HL-60 (cell line): Measurements from ENCODE around the gene MARCHF3.
A peak's percentile ranks its signal among the peaks of the same experiment; 100 is the strongest.

Source experiments
- DNase-seq, 2 experiments: peaks; one replicate each; pipeline ENCODE4 v3.0.0-alpha.2; 2010 to 2020; ENCODE audit warnings: low read depth in 1 of 2, low spot score in 1 of 2
- H3K27ac ChIP-seq: fragments of 250-450 bp; sonication (Bioruptor Pico); replicated peaks from 2 replicates; pipeline ENCODE4 v1.5.1; 2020; ENCODE audit warnings: mild to moderate bottlenecking, moderate library complexity
- H3K27me3 ChIP-seq: fragments of 250-450 bp; sonication (Bioruptor Pico); 2 replicates; pipeline ENCODE4 v1.5.1; 2021; ENCODE audit warnings: mild to moderate bottlenecking, moderate library complexity; ENCODE audit not compliant: insufficient read depth, poor library complexity, severe bottlenecking
- H3K4me3 ChIP-seq: replicated peaks from 2 replicates; pipeline ENCODE4 v1.5.1; 2011; ENCODE audit warnings: mild to moderate bottlenecking, control low read depth, low read length; ENCODE audit not compliant: insufficient read depth
- GABPA ChIP-seq: IDR thresholded peaks from 2 replicates; pipeline ENCODE4 v1.6.1; 2012; ENCODE audit warnings: low read depth
- POLR2AphosphoS5 ChIP-seq: IDR thresholded peaks from 2 replicates; pipeline ENCODE4 v1.6.1; 2012; ENCODE audit warnings: low read depth
- REST ChIP-seq: IDR thresholded peaks from 2 replicates; pipeline ENCODE4 v1.6.1; 2012; ENCODE audit warnings: low read depth; ENCODE audit not compliant: insufficient replicate concordance
- SPI1 ChIP-seq: IDR thresholded peaks from 2 replicates; pipeline ENCODE4 v1.6.1; 2012; ENCODE audit warnings: low read depth, mild to moderate bottlenecking, borderline replicate concordance
- TF ChIP-seq, protein P1 (sequence below): IDR thresholded peaks from one replicate; pipeline ENCODE4 v1.5.1; 2011; ENCODE audit warnings: low read length, control low read depth, inconsistent platforms; ENCODE audit not compliant: insufficient read depth

MARCHF3 gene

DNA sequence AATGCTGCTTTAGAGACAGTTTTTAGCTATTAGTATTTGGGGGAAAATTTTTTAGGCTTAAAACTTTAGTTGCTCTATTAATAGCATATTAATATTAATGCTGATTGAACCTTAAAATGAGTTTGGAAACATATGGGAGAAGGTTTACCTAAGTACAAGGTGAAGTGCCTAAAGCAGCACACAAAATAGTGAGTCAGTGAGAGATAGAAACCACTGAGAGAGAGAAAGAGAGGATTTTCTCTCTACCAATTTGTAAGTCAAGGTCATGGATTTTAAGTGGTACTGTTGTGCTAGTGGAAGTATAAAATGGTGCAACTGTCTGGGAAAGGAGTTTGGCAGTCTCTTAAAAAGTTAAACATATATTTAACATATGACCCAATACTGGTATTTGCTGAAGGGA is 64.9 kb downstream of the MARCHF3 start:
- no peak overlapping the region for H3K4me3 ChIP-seq
- no peaks in the 10 kb centered on the region for H3K27me3 ChIP-seq
- TF ChIP-seq POLR2AphosphoS5 (no peak), SPI1 (no peak), GABPA (no peak), REST (no peak)
- TF ChIP-seq, protein P1, sequence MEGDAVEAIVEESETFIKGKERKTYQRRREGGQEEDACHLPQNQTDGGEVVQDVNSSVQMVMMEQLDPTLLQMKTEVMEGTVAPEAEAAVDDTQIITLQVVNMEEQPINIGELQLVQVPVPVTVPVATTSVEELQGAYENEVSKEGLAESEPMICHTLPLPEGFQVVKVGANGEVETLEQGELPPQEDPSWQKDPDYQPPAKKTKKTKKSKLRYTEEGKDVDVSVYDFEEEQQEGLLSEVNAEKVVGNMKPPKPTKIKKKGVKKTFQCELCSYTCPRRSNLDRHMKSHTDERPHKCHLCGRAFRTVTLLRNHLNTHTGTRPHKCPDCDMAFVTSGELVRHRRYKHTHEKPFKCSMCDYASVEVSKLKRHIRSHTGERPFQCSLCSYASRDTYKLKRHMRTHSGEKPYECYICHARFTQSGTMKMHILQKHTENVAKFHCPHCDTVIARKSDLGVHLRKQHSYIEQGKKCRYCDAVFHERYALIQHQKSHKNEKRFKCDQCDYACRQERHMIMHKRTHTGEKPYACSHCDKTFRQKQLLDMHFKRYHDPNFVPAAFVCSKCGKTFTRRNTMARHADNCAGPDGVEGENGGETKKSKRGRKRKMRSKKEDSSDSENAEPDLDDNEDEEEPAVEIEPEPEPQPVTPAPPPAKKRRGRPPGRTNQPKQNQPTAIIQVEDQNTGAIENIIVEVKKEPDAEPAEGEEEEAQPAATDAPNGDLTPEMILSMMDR: no peak
- H3K27ac ChIP-seq: peak overlapping the region; percentile 35; the same call in 1 of the 2 replicates
- DNase-seq: no peak

GRCh38 chr5:126965061-126965475 is 65.3 kb downstream of the MARCHF3 start:
- TF ChIP-seq SPI1 (no peak), POLR2AphosphoS5 (no peak), REST (no peak), GABPA (no peak)
- TF ChIP-seq, protein P1: no peak
- DNase-seq: peak in 1 of 2 experiments; percentile 31
- H3K27me3 ChIP-seq: no peaks in the 10 kb centered on the region
- H3K27ac ChIP-seq: peak overlapping the region; percentile 35; the same call in 1 of the 2 replicates
- no peak overlapping the region for H3K4me3 ChIP-seq

DNA sequence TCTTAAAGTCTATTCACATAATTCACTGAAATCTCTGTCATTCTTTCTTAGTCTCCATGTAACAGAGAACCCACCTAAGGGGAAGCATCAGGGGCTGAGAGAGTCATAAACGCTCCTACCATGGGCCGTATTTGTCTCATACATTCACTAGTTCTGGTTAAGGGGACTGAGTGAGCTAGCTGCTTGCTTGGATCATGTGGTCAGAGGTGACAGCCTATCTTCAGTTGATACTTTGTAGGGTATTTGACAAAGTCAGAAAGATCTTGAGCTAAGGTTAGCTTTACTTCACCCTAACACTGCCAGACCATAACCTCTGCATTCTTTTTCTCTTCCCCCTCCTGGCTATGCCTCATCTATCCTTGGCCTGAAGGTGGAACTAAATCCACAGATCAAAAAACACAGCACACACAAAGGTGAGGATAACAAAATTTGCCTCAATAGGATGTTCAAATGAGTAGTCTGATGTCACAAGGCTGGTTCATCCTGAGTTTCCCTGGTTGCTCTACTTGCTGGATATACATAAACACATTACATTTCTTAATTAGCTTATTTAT is 66.5 kb downstream of the MARCHF3 start:
- no peak overlapping the region for H3K4me3 ChIP-seq
- DNase-seq: no peak
- no peaks in the 10 kb centered on the region for H3K27me3 ChIP-seq
- H3K27ac ChIP-seq: no peak overlapping the region
- TF ChIP-seq POLR2AphosphoS5: no peak
- TF ChIP-seq, protein P1: no peak
- no peak for TF ChIP-seq GABPA
- no peak for TF ChIP-seq REST
- no peak for TF ChIP-seq SPI1
